Uterus (tissue), 2 donors: Measurements from ENCODE around the gene MSS51.

ENCODE experiments used
- POLR2A ChIP-seq, 2 donors: fragments of 450-650 bp; IDR thresholded peaks; one replicate each; pipeline ENCODE4 v1.6.1; 2016; ENCODE audit warnings: antibody characterized with exemption in 2 of 2, mild to moderate bottlenecking in 1 of 2, moderate library complexity in 1 of 2
- TF ChIP-seq, protein P1 (sequence below), 4 experiments: fragments of 200-600 bp in 2 of 4; fragments of 450-650 bp in 2 of 4; sonication (generic) in 2 of 4; IDR thresholded peaks; one replicate each; pipeline ENCODE4 v1.5.1; 2016 to 2019; ENCODE audit warnings: antibody characterized with exemption in 4 of 4, mild to moderate bottlenecking in 2 of 4, moderate library complexity in 1 of 4

DNA sequence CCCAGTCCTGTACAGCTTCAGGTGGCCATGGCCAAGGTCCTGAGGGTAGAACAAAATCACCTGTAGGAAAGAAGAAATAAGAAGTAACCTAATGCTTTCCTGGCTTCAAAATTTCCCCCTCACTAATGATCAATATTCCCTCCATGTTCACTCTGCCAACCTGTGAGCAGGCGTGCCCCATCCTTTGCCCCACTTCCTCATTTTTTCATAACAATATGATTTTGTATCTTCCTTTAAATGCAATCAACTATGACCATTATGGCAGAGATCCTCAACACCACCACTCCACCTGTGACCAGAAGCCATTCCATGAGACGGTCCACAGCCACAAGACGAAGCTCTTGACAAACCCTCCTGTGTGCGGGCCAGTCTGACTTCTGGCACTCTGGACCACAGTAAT lies 7.0 kb downstream of the MSS51 start:
- TF ChIP-seq, protein P1, sequence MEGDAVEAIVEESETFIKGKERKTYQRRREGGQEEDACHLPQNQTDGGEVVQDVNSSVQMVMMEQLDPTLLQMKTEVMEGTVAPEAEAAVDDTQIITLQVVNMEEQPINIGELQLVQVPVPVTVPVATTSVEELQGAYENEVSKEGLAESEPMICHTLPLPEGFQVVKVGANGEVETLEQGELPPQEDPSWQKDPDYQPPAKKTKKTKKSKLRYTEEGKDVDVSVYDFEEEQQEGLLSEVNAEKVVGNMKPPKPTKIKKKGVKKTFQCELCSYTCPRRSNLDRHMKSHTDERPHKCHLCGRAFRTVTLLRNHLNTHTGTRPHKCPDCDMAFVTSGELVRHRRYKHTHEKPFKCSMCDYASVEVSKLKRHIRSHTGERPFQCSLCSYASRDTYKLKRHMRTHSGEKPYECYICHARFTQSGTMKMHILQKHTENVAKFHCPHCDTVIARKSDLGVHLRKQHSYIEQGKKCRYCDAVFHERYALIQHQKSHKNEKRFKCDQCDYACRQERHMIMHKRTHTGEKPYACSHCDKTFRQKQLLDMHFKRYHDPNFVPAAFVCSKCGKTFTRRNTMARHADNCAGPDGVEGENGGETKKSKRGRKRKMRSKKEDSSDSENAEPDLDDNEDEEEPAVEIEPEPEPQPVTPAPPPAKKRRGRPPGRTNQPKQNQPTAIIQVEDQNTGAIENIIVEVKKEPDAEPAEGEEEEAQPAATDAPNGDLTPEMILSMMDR (IDR thresholded peaks at IDR 0.05): no peak
- TF ChIP-seq POLR2A (IDR thresholded peaks at IDR 0.05): no peak
